Activated CD4-positive, alpha-beta T cell treated with anti-CD3 and anti-CD28 coated beads for 36 hours (primary cell): ENCODE data around the gene ADH1C. TPM values are rescaled to one million over a fixed set of nuclear protein-coding genes. Genes with fewer than 3 reads are reported as not detected.

Experiments used
- ATAC-seq: fragments of 200-7000 bp; cut with Tn5 transposase; one replicate; pipeline ENCODE4 v1.10.0; 2021; ENCODE audit warnings: mild to moderate bottlenecking, moderate library complexity
- CTCF ChIA-PET: fragments of 350-600 bp; sonication (Branson Sonifier 250); formaldehyde crosslinking; loops from one replicate; lab custom pipeline; 2021; ENCODE audit warnings: antibody characterized with exemption; lab: Charles Lee
- POLR2A ChIA-PET: fragments of 350-600 bp; sonication (Branson Sonifier 250); formaldehyde crosslinking; loops from one replicate; lab custom pipeline; 2021; ENCODE audit warnings: antibody characterized with exemption, inconsistent platforms; lab: Charles Lee
- DNase-seq: peaks from one replicate; pipeline ENCODE4 v3.0.0-alpha.2; 2020
- H3K27ac Mint-ChIP-seq: one replicate; pipeline ENCODE4 v1.8.0; 2021; ENCODE audit warnings: mixed read lengths
- H3K27me3 Mint-ChIP-seq: one replicate; pipeline ENCODE4 v1.8.0; 2021; ENCODE audit warnings: mixed read lengths
- H3K36me3 Mint-ChIP-seq: one replicate; pipeline ENCODE4 v1.8.0; 2021; ENCODE audit warnings: low read depth, mixed read lengths
- H3K4me1 Mint-ChIP-seq: one replicate; pipeline ENCODE4 v1.8.0; 2021; ENCODE audit warnings: mixed read lengths
- H3K4me3 Mint-ChIP-seq: one replicate; pipeline ENCODE4 v1.8.0; 2021; ENCODE audit warnings: mild to moderate bottlenecking, moderate library complexity, mixed read lengths
- H3K9me3 Mint-ChIP-seq: one replicate; pipeline ENCODE4 v1.8.0; 2021; ENCODE audit warnings: low read depth, mixed read lengths
- intact Hi-C, 2 experiments: fragments of 100-400 bp; cut with DNase I in 1 of 2; cut with micrococcal nuclease in 1 of 2; formaldehyde crosslinking; loops; one replicate each; pipeline versions ENCODE4 v1.14.2 to v1.15.1; 2022 to 2024; cut with DNase I, micrococcal nuclease
- total RNA-seq, 2 experiments: library from RNA; stranded (reverse); gene quantifications; one replicate each; pipeline ENCODE4 v1.2.3, GENCODE V29; 2021

Gene ADH1C
- not detected for total RNA-seq

DNA sequence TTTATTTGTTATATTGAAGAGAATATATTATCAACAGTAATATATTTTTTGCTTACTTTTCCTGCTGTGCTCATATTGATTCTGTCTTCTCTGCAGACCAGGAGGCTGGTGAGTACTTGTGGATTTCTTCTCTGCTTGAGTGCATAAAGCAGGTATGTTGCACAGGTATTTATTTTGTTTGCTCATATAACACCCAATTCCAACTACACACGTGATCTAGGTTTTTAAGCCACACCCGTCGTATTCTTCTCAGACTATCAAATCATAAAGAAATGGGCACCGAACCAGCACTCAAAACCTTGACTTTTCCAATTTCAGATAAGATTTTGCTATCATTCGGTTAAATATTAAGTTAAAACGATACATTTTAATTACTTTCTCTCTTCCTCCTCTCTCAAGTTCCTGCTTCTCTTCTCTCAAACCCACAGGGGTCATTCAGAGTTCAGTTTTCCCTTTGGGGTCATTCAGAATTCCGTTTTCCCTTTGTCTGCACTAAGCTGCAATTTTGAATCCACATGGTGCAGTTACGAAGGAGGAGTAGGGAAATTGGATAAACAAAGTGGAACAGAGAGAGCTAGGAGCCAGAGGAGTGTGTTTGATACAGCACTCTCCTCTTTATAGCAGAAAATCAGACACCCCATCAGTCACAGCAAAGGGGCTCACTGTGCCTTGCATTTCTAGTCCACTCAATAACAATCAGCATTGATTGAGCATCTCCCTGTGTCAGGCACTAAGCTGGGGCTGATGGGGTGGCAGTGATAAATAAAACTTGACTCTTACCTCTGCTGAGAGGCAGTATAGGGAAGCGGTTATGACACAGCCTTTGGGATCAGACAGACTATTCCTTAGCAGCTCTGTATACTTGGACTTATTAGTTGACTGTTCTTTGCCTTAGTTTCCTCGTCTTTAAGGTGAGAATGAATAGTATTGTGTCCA lies at the start of gene ADH1C:
TSS of gene ADH1C (minus strand) at position 145 of the 936 bp plus-strand sequence. CDS start at position 74, 71 bp downstream.
- Mint-ChIP-seq H3K27ac (no peak within 1 kb of the TSS), H3K36me3 (peaks cover 4% of the 10 kb centered on the region), H3K4me3 (no peak within 1 kb of the TSS), H3K4me1 (peaks cover 4% of the 10 kb centered on the region), H3K9me3 (peaks cover 6% of the 10 kb centered on the region), H3K27me3 (peaks cover 8% of the 10 kb centered on the region)
- ATAC-seq (no peak), DNase-seq (no peak)
- intact Hi-C loops, result no loop called here
- POLR2A ChIA-PET, result no interaction called here
- CTCF ChIA-PET, result no interaction called here

DNA sequence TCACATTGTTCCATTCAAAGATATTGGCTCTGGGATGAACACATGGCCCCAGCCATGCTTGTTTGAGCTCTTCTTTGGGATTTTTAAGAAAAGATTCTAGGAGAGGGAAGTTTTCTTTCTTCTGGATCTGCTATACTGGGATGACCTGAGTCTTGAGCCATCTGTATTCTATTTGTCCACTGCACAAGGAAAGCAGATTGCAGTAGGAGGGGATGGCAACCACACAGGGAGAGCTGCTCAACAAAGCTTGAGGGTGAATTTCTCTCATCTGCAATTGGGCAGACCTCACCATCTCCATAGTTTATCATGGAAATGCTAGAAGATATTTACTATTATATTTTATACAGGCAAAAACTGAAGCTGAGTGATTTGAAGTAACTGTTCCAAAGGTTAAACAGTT lies 48.3 kb upstream of the ADH1C start:
- Mint-ChIP-seq H3K27ac (no peak overlapping the region), H3K4me3 (no peak overlapping the region), H3K4me1 (peaks cover 7% of the 10 kb centered on the region), H3K9me3 (no peaks in the 10 kb centered on the region), H3K36me3 (no peaks in the 10 kb centered on the region), H3K27me3 (peaks cover 2% of the 10 kb centered on the region)
- ChIA-PET POLR2A (no interaction called here), CTCF (interaction anchor here (0.9 to 1.0 kb wide), 2 partner anchors 8 to 35 kb away, joined by 3 read pairs; no protein-coding TSS in a partner anchor)
- intact Hi-C loops, result loop anchor here in 1 of 2 experiments (5.0 to 10.0 kb wide), 3 partner anchors 406 to 936 kb away; partner anchors contain the start of gene METAP1
- ATAC-seq, result no peak
- no peak for DNase-seq

DNA sequence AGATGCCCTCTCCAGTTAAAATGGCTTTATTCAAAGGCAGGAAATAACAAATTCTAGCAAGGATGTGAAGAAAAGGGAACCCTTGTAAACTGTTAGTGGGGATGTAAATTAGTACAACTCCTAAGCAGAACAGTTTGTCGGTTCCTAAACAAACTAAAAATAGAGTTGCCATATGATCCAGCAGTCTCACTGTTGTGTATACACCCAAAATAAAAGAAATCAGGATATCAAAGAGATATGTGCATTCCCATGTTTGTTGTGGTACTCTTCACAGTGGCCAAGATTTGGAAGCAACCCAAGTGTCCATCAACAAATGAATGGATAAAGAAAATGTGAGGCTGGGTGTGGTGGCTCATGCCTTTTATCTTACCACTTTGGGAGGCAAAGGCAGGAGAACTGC lies 46.5 kb upstream of the ADH1C start:
- Mint-ChIP-seq H3K36me3 (no peaks in the 10 kb centered on the region), H3K9me3 (no peaks in the 10 kb centered on the region), H3K27me3 (peaks cover 6% of the 10 kb centered on the region), H3K4me1 (peaks cover 3% of the 10 kb centered on the region), H3K4me3 (no peak overlapping the region), H3K27ac (no peak overlapping the region)
- POLR2A ChIA-PET, result no interaction called here
- ATAC-seq (no peak), DNase-seq (no peak)
- CTCF ChIA-PET, result no interaction called here
- intact Hi-C loops, result no loop called here

DNA sequence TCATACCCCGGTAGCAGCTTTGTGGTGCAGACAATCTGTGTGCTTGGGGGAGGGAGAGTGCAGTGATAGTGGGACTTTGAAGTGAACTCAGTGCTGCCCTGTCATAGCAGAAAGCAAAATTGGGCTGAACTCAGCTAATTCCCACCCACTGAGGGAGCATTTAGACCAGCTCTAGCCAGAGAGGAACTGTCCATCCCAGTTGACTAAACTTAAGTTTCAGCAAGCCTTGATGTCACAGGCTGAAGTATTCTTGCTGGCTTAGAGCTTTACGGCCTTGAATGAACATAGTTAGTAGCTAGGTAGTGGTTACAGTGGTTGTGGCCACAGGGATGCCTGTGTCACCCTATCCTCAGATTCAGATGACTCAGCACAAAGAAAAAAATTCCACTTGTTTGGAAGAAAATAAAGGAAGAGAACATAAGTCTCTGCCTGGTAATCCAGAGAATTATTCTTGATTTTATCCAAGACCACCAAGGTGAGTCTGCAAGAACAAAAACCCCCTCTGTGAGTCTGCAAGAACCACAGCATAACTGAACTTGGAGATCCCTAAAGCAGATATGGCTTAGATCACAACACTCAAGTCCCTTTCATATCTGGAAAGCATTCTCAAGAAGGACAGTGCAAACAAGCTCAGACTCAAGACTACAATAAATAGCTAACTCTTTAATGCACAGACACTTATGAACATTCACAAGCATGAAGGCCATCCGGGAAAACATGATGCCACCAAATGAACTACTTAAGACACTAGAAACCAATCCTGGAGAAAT lies 43.2 kb upstream of the ADH1C start:
- ChIA-PET CTCF (no interaction called here), POLR2A (interaction anchor here (0.6 kb wide), 1 partner anchor 492 kb away, joined by 3 read pairs; no protein-coding TSS in a partner anchor)
- peaks cover 2% of the 10 kb centered on the region for H3K9me3 Mint-ChIP-seq
- H3K27me3 Mint-ChIP-seq, result peaks cover 6% of the 10 kb centered on the region
- no peaks in the 10 kb centered on the region for H3K36me3 Mint-ChIP-seq
- no peak overlapping the region for H3K27ac Mint-ChIP-seq
- no peaks in the 10 kb centered on the region for H3K4me1 Mint-ChIP-seq
- no peak overlapping the region for H3K4me3 Mint-ChIP-seq
- ATAC-seq (no peak), DNase-seq (no peak)
- intact Hi-C loops, result no loop called here

DNA sequence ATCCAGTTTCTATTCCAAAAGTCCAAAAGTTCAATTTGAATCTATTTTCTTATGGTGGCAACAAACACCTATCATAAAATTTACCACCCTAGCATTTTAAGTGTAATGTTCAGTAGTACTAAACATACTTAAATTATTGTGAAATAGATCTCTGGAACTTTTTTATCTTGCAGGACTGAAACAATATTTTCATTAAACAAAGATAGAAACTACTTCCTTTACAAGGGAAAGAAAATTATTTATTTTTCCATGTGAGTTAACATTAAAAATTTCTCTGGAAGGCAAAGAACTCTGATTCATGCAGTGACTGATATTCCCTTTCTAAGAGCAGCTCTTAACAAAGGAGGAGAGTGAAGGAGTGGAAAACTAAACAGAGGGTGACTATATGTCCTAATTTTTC lies 42.4 kb upstream of the ADH1C start:
- ChIA-PET CTCF (no interaction called here), POLR2A (interaction anchor here (0.7 kb wide), 1 partner anchor 1133 kb away, joined by 4 read pairs; no protein-coding TSS in a partner anchor)
- no peak overlapping the region for H3K4me3 Mint-ChIP-seq
- H3K4me1 Mint-ChIP-seq, result no peaks in the 10 kb centered on the region
- no peaks in the 10 kb centered on the region for H3K36me3 Mint-ChIP-seq
- DNase-seq, result no peak
- H3K27me3 Mint-ChIP-seq, result peaks cover 6% of the 10 kb centered on the region
- H3K9me3 Mint-ChIP-seq, result peaks cover 3% of the 10 kb centered on the region
- no peak overlapping the region for H3K27ac Mint-ChIP-seq
- ATAC-seq, result no peak
- intact Hi-C loops, result no loop called here

DNA sequence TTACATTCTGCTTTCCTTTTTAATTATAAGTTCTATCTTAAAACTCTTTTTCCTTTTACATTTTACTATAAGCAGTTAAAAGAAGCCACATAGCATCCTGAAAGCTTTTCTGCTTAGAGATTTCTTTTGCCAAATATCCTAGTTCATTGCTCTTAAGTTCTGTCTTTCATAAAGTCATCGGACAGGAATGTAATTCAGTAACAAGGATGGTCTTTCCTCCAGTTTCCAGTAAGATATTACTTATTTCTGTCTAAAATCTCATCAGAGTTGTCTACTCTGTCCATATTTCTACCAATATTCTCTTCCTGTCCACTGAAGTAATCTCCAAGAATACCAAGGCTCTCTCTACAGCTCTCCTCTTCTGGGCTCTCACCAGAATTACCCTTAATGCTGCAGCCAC lies 37.5 kb upstream of the ADH1C start:
- Mint-ChIP-seq H3K27ac (no peak overlapping the region), H3K27me3 (peaks cover 7% of the 10 kb centered on the region), H3K4me3 (no peak overlapping the region), H3K4me1 (no peaks in the 10 kb centered on the region), H3K9me3 (peaks cover 3% of the 10 kb centered on the region), H3K36me3 (no peaks in the 10 kb centered on the region)
- CTCF ChIA-PET, result no interaction called here
- intact Hi-C loops, result no loop called here
- ATAC-seq (no peak), DNase-seq (no peak)
- POLR2A ChIA-PET, result no interaction called here

DNA sequence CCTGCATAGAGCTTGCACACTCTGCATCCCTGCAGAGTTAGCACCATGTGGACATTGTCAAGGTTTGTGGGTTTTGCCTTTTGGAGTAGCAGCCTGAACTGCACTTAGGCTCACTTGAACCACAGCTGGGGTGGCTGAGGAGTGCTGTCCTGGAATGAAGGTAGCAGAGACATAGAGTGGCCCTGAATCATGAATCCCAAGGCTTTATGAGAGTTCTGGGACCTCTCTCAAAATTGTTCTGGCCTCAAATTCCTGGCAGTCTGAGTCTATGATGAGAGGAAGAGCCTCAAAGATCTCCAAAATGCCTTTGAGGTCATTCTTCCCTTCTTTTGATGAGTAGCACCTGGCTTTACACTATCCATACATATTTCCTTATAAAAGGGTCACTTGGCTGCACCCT lies 37.1 kb upstream of the ADH1C start:
- H3K4me1 Mint-ChIP-seq, result no peaks in the 10 kb centered on the region
- intact Hi-C loops, result no loop called here
- no peaks in the 10 kb centered on the region for H3K36me3 Mint-ChIP-seq
- ATAC-seq, result no peak
- H3K27me3 Mint-ChIP-seq, result peaks cover 7% of the 10 kb centered on the region
- ChIA-PET POLR2A (no interaction called here), CTCF (no interaction called here)
- H3K4me3 Mint-ChIP-seq, result no peak overlapping the region
- H3K27ac Mint-ChIP-seq, result no peak overlapping the region
- peaks cover 3% of the 10 kb centered on the region for H3K9me3 Mint-ChIP-seq
- DNase-seq, result no peak

DNA sequence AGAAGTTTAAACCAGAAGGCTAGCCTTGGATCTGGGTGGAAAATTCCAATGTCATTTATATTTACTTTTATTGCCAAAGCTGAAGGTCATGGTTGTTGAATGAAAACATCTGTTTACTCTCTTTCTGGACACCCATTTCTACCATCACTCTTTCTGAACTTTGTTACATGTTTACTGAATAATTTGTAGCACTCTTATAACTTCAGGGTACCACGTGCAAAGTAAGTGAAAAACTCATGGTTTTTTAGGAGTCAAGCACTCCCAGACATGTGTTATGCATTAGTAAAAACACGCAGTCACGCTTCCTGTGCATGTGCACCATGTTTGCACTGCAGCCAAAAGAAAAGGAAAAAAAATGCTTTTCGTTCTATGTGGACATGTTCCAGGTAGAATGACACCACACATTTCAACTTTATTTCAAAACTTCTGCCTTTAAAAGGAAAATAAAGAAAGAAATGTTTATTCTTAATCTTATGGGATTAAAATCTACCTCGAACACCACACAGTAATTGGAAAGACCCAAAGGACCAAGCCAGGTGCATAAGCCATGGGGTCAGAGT lies 31.4 kb upstream of the ADH1C start:
- POLR2A ChIA-PET, result no interaction called here
- Mint-ChIP-seq H3K27ac (no peak overlapping the region), H3K36me3 (no peaks in the 10 kb centered on the region), H3K9me3 (no peaks in the 10 kb centered on the region), H3K27me3 (peaks cover 5% of the 10 kb centered on the region), H3K4me1 (no peaks in the 10 kb centered on the region), H3K4me3 (no peak overlapping the region)
- CTCF ChIA-PET, result interaction anchor here (0.6 kb wide), 1 partner anchor 22 kb away, joined by 4 read pairs; no protein-coding TSS in a partner anchor
- ATAC-seq, result no peak
- intact Hi-C loops, result no loop called here
- DNase-seq, result no peak

DNA sequence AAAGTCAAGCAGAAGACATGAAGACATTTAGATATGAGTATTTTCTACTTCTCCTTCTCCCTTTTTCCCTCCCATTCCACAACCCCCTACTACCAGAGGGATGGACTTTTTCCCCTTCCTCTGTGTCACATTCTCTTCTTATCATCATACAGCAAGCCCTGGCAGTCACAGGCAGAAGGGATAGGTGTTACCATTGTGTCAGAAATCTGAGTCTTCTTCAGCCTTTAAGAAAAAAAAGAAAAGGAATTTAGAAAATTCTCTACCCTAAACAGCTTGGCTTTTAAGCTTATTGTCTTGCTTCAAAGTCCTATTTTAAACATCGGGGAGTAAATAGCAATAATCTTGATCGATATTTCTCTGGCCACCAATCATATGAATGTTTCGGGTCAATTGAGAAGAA lies 30.9 kb upstream of the ADH1C start:
- Mint-ChIP-seq H3K27ac (no peak overlapping the region), H3K4me3 (no peak overlapping the region), H3K36me3 (no peaks in the 10 kb centered on the region), H3K9me3 (no peaks in the 10 kb centered on the region), H3K4me1 (no peaks in the 10 kb centered on the region), H3K27me3 (peaks cover 5% of the 10 kb centered on the region)
- intact Hi-C loops, result no loop called here
- ChIA-PET CTCF (interaction anchor here (1.3 kb wide), 1 partner anchor 8 kb away, joined by 5 read pairs; no protein-coding TSS in a partner anchor), POLR2A (no interaction called here)
- ATAC-seq (no peak), DNase-seq (no peak)

DNA sequence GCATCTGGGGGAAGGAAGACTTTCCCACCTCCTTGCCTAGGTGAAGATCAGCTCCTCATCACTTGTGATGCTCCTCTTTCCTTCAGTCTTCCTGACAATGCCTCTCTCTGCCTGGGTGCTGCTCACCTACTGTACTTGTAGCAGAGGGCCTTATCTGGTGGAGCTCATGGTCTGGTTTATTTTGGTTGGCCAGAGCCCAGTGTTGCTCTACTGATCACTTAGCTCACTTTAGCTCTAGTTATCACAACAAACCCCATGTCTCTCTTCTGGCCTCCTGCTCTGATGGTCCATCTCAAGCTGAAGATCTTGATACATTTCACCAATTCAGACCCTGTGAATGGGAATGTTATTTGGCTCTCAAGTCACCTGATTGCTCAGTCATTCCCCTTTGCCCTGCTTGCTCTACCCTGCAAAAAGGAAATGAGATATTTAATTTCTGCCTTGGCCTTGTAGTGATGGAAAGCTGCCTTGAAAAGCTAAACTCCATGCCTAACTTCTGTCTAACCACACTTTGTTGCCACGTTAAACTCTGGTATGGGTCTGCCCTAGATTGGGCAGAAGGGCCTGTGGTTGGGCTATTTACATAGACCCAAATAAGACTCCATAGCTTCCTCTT lies 30.3 kb upstream of the ADH1C start:
- Mint-ChIP-seq H3K27me3 (peaks cover 5% of the 10 kb centered on the region), H3K4me3 (no peak overlapping the region), H3K36me3 (no peaks in the 10 kb centered on the region), H3K9me3 (no peaks in the 10 kb centered on the region), H3K27ac (no peak overlapping the region), H3K4me1 (no peaks in the 10 kb centered on the region)
- CTCF ChIA-PET, result interaction anchor here (0.9 to 1.3 kb wide), 2 partner anchors 9 to 27 kb away, joined by 3 to 5 read pairs; no protein-coding TSS in a partner anchor
- DNase-seq (no peak), ATAC-seq (no peak)
- POLR2A ChIA-PET, result no interaction called here
- intact Hi-C loops, result no loop called here
